H54 (cell line): ENCODE measurements around the gene ZNF627.

Source experiments
- DNase-seq: peaks from one replicate; pipeline ENCODE4 v3.0.0; 2011; ENCODE audit warnings: low spot score, mixed read lengths; ENCODE audit not compliant: insufficient read length
- FAIRE-seq: peaks from 3 replicates; lab custom pipeline; 2011; peaks lifted over from hg19 to GRCh38; lab: Jason Lieb, UNC
- POLR2A ChIP-seq: IDR thresholded peaks from 2 replicates; pipeline ENCODE4 v1.6.1; 2011; ENCODE audit warnings: low read depth, mild to moderate bottlenecking, low read length

ZNF627 gene

GRCh38 chr19:11597202-11598102 lies at the start of gene ZNF627:
ZNF627 (plus strand) TSS chr19:11597483; CDS start chr19:11597628, 145 bp downstream.
- FAIRE-seq (peak; percentile 96), DNase-seq (peak; percentile 96)
- peak; percentile 92 for TF ChIP-seq POLR2A

DNA sequence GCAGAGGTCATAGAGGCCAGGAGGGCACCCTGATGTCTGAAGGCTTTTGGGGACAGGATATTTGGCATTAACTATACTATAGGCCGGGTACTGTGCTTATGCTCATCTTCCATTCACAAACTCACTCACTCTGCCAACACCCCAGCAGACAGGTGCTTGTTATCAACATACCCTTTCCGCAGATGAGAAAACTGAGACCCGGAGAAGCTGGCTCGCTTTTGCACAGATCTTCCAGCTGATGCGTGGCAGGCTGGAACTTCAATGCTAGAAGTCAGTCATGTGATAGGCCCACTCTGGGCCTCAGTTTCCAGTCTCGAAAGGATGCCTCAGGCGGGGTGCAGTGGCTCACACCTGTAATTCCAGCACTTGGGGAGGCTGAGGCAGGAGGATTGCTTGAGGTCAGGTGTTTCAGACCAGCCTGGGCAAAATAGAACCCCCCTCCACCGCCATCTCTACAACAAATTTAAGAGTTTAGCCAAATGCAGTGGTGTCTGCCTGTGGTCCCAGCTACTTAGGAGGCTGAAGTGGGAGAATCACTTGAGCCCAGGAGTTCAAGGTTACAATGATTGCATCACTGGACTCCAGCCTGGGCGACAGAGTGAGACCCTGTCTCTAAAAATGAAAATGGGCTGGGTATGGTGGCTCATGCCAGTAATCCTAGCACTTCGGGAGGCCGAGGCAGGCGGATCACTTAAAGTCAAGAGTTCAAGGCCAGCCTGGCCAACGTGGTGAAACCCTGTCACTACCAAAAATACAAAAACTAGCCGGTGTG lies 49.2 kb upstream of the ZNF627 start:
- no peak for DNase-seq
- no peak for TF ChIP-seq POLR2A
- FAIRE-seq: no peak

DNA sequence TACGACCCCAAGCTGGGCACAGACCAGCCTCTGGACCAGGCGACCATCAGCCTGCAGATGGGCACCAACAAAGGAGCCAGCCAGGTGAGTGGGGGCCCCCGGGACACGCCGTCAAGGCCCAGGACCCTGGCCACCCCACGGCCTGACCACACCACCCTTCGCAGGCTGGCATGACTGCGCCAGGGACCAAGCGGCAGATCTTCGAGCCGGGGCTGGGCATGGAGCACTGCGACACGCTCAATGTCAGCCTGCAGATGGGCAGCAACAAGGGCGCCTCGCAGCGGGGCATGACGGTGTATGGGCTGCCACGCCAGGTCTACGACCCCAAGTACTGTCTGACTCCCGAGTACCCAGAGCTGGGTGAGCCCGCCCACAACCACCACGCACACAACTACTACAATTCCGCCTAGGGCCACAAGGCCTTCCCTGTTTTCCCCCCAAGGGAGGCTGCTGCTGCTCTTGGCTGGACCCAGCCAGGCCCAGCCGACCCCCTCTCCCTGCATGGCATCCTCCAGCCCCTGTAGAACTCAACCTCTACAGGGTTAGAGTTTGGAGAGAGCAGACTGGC lies 47.8 kb upstream of the ZNF627 start:
- DNase-seq (no peak), FAIRE-seq (no peak)
- TF ChIP-seq POLR2A: no peak

GRCh38 chr19:11550265-11550664 lies 47.0 kb upstream of the ZNF627 start:
- FAIRE-seq (no peak), DNase-seq (no peak)
- no peak for TF ChIP-seq POLR2A

DNA sequence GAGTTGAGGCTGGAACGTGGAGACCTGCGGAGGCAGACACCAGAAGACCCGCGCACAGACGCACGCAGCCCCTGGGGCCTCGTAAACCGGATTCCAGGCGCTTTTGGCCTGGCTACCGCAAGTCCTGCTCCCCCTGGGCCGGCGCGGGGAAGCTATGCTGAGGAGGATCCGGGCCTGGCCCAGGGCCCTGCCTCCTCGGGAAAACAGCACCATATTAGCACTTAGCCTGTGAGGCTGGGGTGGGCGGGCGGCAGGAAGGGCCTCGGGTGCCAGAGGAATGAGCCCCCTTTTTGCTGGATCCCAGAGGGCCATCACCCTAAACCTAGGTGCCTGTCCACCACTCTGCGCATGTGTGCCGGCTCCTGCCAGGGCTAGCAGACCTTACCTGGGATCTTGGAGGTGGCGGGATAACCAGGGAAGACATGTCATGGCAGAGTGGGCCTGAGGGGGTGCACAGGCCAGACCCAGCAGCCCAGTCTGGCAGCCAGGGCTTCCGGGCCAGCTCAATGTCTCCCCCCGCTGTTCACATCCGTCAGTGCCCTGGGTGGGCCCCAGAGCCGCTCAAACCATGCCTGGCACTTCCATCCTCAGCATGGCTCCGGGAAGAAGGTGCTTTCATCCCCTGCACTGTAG lies 45.6 kb upstream of the ZNF627 start:
- no peak for FAIRE-seq
- DNase-seq: no peak
- TF ChIP-seq POLR2A: no peak

- FAIRE-seq (no peak), DNase-seq (no peak)
- no peak for TF ChIP-seq POLR2A
These were observed 44.5 kb upstream of the ZNF627 start for GRCh38 chr19:11552666-11553372.

GRCh38 chr19:11554160-11554559 lies 43.1 kb upstream of the ZNF627 start:
- no peak for FAIRE-seq

GRCh38 chr19:11555246-11555645 lies 42.0 kb upstream of the ZNF627 start:
- FAIRE-seq: no peak

More at GRCh38 chr19:11554160-11554559, 43.1 kb upstream of the ZNF627 start:
- no peak for DNase-seq
- TF ChIP-seq POLR2A: no peak

GRCh38 chr19:11556634-11557420 lies 40.5 kb upstream of the ZNF627 start:
- DNase-seq (no peak), FAIRE-seq (no peak)
- TF ChIP-seq POLR2A: no peak

More at GRCh38 chr19:11555246-11555645, 42.0 kb upstream of the ZNF627 start:
- no peak for TF ChIP-seq POLR2A
- DNase-seq: no peak

DNA sequence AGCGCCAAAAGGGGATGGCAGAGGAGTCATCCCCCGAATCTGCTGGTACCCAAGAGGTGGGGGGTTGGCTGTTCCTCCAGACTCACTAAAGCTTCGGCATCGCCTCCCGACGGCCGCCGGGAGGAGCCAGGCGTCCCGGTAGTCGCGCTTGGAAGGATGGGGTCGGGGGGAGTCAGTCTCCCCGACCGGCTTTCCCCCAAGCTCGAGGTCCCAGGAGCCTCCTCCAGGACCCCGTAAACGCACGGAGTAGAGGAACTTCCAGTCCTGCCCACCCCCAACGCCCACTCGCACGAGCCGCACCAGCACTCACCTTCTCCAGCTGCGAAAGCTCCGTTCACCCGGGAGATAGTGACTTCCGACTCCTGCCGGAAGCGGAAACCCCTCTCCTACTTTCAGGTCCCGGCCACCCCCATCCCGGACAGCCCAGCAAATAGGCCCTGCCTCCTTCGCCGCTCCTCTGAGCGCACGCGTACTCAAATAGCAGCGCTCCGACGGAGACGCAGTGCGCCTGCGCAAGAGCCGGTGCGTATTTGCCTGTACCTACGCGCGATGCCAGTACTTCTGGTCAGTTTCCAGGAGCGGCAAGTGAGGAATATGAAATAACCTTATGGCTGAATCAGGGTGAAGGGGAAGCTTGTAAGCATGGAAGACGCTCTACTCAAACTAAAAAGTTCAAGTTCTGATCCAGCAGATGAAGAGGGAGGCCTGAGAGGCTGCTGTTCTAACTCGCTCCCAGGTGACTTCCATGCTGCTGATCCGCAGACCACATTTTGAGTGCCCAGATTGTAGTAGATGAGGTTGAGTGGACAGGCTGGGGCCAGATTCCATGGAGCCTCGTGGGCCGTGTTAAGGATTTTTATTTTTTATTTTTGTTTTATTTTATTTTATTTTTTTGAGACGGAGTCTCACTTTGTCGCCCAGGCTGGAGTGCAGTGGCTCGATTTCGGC lies 38.1 kb upstream of the ZNF627 start, which contains the start of gene ELOF1:
TSS of gene ELOF1 (minus strand) at position 350 of the 948 bp plus-strand sequence. CDS start 4,883 bp downstream, outside the sequence.
- FAIRE-seq (peak; percentile 79), DNase-seq (peak; percentile 97)
- TF ChIP-seq POLR2A: peak; percentile 90
